Natural killer cell (primary cell): ENCODE data around the gene DDX31. TPM values are rescaled to one million over a fixed set of nuclear protein-coding genes. Genes with fewer than 3 reads are reported as not detected.

Experiments used
- ATAC-seq, 3 donors: fragments of 150-1000 bp in 2 of 3; fragments of 200-7000 bp in 1 of 3; cut with Tn5 transposase; 1 replicate in 1 of 3; 2 replicates in 2 of 3; pipeline ENCODE4 v1.10.0; 2021; ENCODE audit warnings: mild to moderate bottlenecking in 2 of 3, moderate library complexity in 2 of 3
- DNase-seq, 2 donors: peaks; one replicate each; pipeline versions ENCODE4 v3.0.0 to v3.0.0-alpha.2; 2013 to 2021; ENCODE audit warnings: mixed read lengths in 1 of 2
- H3K27ac ChIP-seq: one replicate; pipeline ENCODE4 v1.5.1; 2013; ENCODE audit warnings: mild to moderate bottlenecking, low read length
- H3K27me3 ChIP-seq: one replicate; pipeline ENCODE4 v1.6.1; 2013; ENCODE audit warnings: low read length; ENCODE audit not compliant: control insufficient read depth, insufficient read depth
- H3K36me3 ChIP-seq: one replicate; pipeline ENCODE4 v1.6.1; 2013; ENCODE audit warnings: low read length; ENCODE audit not compliant: control insufficient read depth, insufficient read depth
- H3K4me1 ChIP-seq: one replicate; pipeline ENCODE4 v1.6.1; 2013; ENCODE audit warnings: low read length; ENCODE audit not compliant: control insufficient read depth, insufficient read depth
- H3K4me3 ChIP-seq: one replicate; pipeline ENCODE4 v1.5.1; 2013; ENCODE audit warnings: low read length
- H3K9me3 ChIP-seq: one replicate; pipeline ENCODE4 v1.6.1; 2013; ENCODE audit warnings: low read length; ENCODE audit not compliant: control insufficient read depth, insufficient read depth
- H3K27ac Mint-ChIP-seq, 2 donors: one replicate each; pipeline ENCODE4 v1.8.0; 2022; ENCODE audit warnings: mild to moderate bottlenecking in 2 of 2, mixed read lengths in 2 of 2, moderate library complexity in 1 of 2
- H3K27me3 Mint-ChIP-seq, 2 donors: one replicate each; pipeline ENCODE4 v1.8.0; 2022; ENCODE audit warnings: low read depth in 2 of 2, mixed read lengths in 2 of 2
- H3K36me3 Mint-ChIP-seq: one replicate; pipeline ENCODE4 v1.8.0; 2022; ENCODE audit warnings: mixed read lengths
- H3K4me1 Mint-ChIP-seq, 2 donors: one replicate each; pipeline ENCODE4 v1.8.0; 2022; ENCODE audit warnings: mixed read lengths in 2 of 2
- H3K4me3 Mint-ChIP-seq: one replicate; pipeline ENCODE4 v1.8.0; 2022; ENCODE audit warnings: mild to moderate bottlenecking, moderate library complexity, mixed read lengths
- H3K9me3 Mint-ChIP-seq, 2 donors: one replicate each; pipeline ENCODE4 v1.8.0; 2022; ENCODE audit warnings: mixed read lengths in 2 of 2
- WGBS: methylation state at CpG from one replicate; pipeline ENCODE4 v1.1.7; 2013; ENCODE audit warnings: missing lambda C conversion rate; ENCODE audit not compliant: insufficient coverage; 5-methylcytosine and 5-hydroxymethylcytosine counted together
- intact Hi-C: fragments of 100-400 bp; cut with micrococcal nuclease; formaldehyde crosslinking; loops from one replicate; pipeline ENCODE4 v1.14.2; 2022
- total RNA-seq, 4 donors: library from RNA; stranded (reverse); fragments of 120-200 nt in 1 of 4; gene quantifications; one replicate each; pipeline versions ENCODE4 v1.2.3 to v1.2.4, GENCODE V29; 2013 to 2022
- TF ChIP-seq, protein P1 (sequence below): fragments of 200-600 bp; IDR thresholded peaks from one replicate; pipeline ENCODE4 v1.8.0; 2022; ENCODE audit warnings: antibody characterized with exemption

DDX31 gene
- total RNA-seq, 3 donors from 2014 or later (not counting 1 experiment from before 2014, with no cell fraction given): 6.5 to 12.2 (median 11.5) TPM

DNA sequence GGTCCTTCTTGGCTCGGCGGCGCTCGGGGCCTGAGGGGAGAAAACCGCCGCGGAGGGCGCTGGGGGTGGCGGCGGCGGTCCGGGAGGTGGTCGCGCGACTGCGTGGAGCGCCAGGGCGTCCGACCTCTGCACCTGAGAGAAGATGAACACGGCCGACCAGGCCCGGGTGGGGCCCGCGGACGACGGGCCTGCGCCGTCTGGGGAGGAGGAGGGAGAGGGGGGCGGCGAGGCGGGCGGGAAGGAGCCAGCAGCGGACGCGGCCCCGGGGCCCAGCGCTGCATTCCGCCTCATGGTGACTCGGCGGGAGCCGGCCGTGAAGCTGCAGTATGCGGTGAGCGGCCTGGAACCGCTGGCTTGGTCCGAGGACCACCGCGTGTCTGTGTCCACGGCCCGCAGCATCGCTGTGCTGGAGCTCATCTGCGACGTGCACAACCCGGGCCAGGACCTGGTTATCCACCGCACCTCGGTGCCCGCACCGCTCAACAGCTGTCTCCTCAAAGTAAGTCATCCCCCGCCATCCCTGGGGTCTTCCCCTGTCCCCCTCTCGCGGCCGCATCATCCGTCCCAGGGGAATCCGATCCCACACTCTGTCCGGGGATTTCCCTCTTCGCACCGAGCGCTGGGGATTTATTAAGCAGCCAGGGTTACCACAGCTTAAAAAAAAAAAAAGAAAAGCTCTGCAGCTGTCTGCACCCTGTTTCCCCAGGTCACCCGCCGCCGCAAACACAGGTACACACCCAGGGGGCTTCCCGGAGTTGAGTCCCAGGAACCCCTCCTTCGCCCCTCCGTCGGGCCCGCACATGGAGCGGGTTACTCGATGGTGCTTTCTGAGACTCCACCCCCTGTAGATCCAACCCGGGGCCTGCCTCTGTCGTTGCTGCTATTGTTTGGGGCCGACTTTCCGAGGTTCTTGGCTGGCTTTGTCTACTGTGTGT lies 941 bp upstream of the DDX31 start, which contains the start of gene GTF3C4:
Gene GTF3C4, plus strand, starts transcription at position 8 of the 935 bp plus-strand sequence. Its CDS starts 135 bp downstream, at position 143.
- WGBS: under 1% methylated on average over 82 of the region's 82 CpGs
- H3K27ac ChIP-seq: peak within 1 kb of the TSS; percentile 88
- intact Hi-C loops: loop anchor here (1.0 to 10.0 kb wide), 4 partner anchors 132 to 256 kb away; partner anchors contain the start of genes AK8, CFAP77 and SPACA9
- peaks cover 15% of the 10 kb centered on the region for H3K4me1 ChIP-seq
- H3K27me3 ChIP-seq: no peaks in the 10 kb centered on the region
- H3K9me3 ChIP-seq: no peaks in the 10 kb centered on the region
- H3K27ac Mint-ChIP-seq: peak within 1 kb of the TSS; percentile 91
- no peaks in the 10 kb centered on the region for H3K36me3 Mint-ChIP-seq
- TF ChIP-seq, protein P1, sequence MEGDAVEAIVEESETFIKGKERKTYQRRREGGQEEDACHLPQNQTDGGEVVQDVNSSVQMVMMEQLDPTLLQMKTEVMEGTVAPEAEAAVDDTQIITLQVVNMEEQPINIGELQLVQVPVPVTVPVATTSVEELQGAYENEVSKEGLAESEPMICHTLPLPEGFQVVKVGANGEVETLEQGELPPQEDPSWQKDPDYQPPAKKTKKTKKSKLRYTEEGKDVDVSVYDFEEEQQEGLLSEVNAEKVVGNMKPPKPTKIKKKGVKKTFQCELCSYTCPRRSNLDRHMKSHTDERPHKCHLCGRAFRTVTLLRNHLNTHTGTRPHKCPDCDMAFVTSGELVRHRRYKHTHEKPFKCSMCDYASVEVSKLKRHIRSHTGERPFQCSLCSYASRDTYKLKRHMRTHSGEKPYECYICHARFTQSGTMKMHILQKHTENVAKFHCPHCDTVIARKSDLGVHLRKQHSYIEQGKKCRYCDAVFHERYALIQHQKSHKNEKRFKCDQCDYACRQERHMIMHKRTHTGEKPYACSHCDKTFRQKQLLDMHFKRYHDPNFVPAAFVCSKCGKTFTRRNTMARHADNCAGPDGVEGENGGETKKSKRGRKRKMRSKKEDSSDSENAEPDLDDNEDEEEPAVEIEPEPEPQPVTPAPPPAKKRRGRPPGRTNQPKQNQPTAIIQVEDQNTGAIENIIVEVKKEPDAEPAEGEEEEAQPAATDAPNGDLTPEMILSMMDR: no peak
- no peaks in the 10 kb centered on the region for H3K27me3 Mint-ChIP-seq
- H3K4me1 Mint-ChIP-seq: peaks cover 40 to 46% of the 10 kb centered on the region in 2 donors
- peak within 1 kb of the TSS; percentile 92 for H3K4me3 Mint-ChIP-seq
- peak; percentile 55 to 87 for DNase-seq
- H3K36me3 ChIP-seq: no peaks in the 10 kb centered on the region
- peak; percentile 50 to 63 (median 60) for ATAC-seq
- no peaks in the 10 kb centered on the region for H3K9me3 Mint-ChIP-seq
- peak within 1 kb of the TSS; percentile 74 for H3K4me3 ChIP-seq

DNA sequence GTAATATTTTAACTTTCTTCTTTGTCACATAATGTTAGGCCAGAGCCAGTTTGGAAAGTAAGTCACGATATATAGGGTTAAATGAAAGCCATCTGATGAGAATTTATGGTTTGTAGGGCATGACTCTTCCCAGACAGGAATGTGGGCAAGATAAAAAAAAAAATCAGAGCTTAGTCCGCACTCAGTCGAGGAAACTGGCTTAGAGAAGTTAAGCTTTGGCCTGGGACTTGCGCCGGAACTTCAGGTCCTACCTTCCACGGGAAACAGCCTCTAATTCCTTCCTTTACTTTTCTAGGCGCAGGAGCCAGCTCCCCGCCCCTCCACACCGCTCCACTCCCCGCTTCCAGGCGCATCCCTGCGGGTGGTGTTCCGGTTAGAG lies 475 bp downstream of the DDX31 start:
- H3K4me1 ChIP-seq: peaks cover 15% of the 10 kb centered on the region

DNA sequence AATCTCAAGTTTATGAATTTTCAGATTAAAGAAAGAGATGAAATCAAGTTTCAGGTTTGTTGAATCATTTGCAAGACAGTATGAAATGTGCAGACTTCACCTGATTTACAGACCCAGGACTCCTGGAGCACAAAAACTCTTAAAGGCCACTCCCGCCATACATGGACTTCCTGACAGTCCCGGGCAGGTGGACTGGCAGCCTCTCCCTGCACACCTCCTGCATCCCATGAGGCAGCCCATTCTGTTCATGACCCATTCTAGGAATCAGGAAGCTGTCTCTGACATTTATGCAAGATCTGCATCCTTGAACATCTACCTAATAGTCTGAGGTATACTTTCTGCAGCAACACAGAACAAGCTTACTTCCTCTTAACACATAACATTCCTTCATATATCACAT lies 5.9 kb downstream of the DDX31 start:
- WGBS: 88% methylated on average over 2 of the region's 2 CpGs
- DNase-seq (no peak), ATAC-seq (no peak)
- Histone ChIP-seq H3K27me3 (no peaks in the 10 kb centered on the region), H3K4me1 (no peaks in the 10 kb centered on the region), H3K36me3 (peaks cover 22% of the 10 kb centered on the region), H3K4me3 (no peak overlapping the region), H3K9me3 (no peaks in the 10 kb centered on the region), H3K27ac (no peak overlapping the region)
- no peaks in the 10 kb centered on the region for H3K27me3 Mint-ChIP-seq
- no peak overlapping the region for H3K27ac Mint-ChIP-seq
- H3K4me1 Mint-ChIP-seq: peaks cover 6% of the 10 kb centered on the region in 2 donors
- H3K9me3 Mint-ChIP-seq: no peaks in the 10 kb centered on the region
- no peaks in the 10 kb centered on the region for H3K36me3 Mint-ChIP-seq
- intact Hi-C loops: no loop called here
- TF ChIP-seq, protein P1: no peak
- H3K4me3 Mint-ChIP-seq: no peak overlapping the region

More for the DNA sequence above, 475 bp downstream of the DDX31 start:
- intact Hi-C loops: no loop called here
- Histone ChIP-seq H3K36me3 (no peaks in the 10 kb centered on the region), H3K9me3 (no peaks in the 10 kb centered on the region), H3K27me3 (no peaks in the 10 kb centered on the region), H3K27ac (peak overlapping the region; percentile 88), H3K4me3 (peak overlapping the region; percentile 74)
- WGBS: 1% methylated on average over 13 of the region's 13 CpGs
- no peaks in the 10 kb centered on the region for H3K9me3 Mint-ChIP-seq
- H3K27ac Mint-ChIP-seq: peak overlapping the region; percentile 91
- H3K27me3 Mint-ChIP-seq: no peaks in the 10 kb centered on the region
- ATAC-seq (no peak), DNase-seq (no peak)
- peak overlapping the region; percentile 92 for H3K4me3 Mint-ChIP-seq
- TF ChIP-seq, protein P1: no peak
- peaks cover 40 to 46% of the 10 kb centered on the region in 2 donors for H3K4me1 Mint-ChIP-seq
- no peaks in the 10 kb centered on the region for H3K36me3 Mint-ChIP-seq
